HEK293 (cell line): ENCODE data around the gene HOXD12.
A peak's percentile ranks its signal among the peaks of the same experiment; 100 is the strongest.

Source experiments
- CTCF ChIA-PET: fragments of 350-600 bp; formaldehyde crosslinking; extraction: SDS; loops from one replicate; lab custom pipeline; 2021; ENCODE audit warnings: antibody characterized with exemption; lab: Yijun Ruan, JAX
- POLR2A ChIA-PET: fragments of 300-600 bp; formaldehyde crosslinking; extraction: SDS; loops from one replicate; lab custom pipeline; 2020; ENCODE audit warnings: antibody characterized with exemption, inconsistent platforms; lab: Yijun Ruan, JAX
- H3K27ac ChIP-seq: fragments of 200-500 bp; sonication (Bioruptor generic); 2 replicates; pipeline ENCODE4 v1.5.1; 2014; ENCODE audit warnings: low read depth, low read length, control low read depth, inconsistent platforms; ENCODE audit errors: extremely low read depth
- H3K36me3 ChIP-seq, 2 experiments: fragments of 200-500 bp in 1 of 2; sonication (Bioruptor generic) in 1 of 2; 1 replicate in 1 of 2; 2 replicates in 1 of 2; pipeline ENCODE4 v1.5.1; 2014 to 2017; ENCODE audit warnings: inconsistent platforms in 2 of 2, low read length in 2 of 2; ENCODE audit not compliant: control insufficient read depth in 2 of 2, insufficient read depth in 1 of 2
- H3K4me1 ChIP-seq: fragments of 200-500 bp; sonication (Bioruptor generic); 2 replicates; pipeline ENCODE4 v1.5.1; 2014; ENCODE audit warnings: mild to moderate bottlenecking, low read length, inconsistent platforms; ENCODE audit not compliant: control insufficient read depth, insufficient read depth
- H3K4me3 ChIP-seq: 2 replicates; pipeline ENCODE4 v1.5.1; 2011; ENCODE audit warnings: low read depth, mild to moderate bottlenecking, control low read depth, low read length, moderate library complexity
- H3K9me3 ChIP-seq: fragments of 200-500 bp; sonication (Bioruptor generic); 2 replicates; pipeline ENCODE4 v1.5.1; 2014; ENCODE audit warnings: low read depth, low read length, inconsistent platforms; ENCODE audit not compliant: control insufficient read depth, insufficient read depth
- AEBP2 ChIP-seq: fragments of 450-650 bp; formaldehyde crosslinking; IDR thresholded peaks from 2 replicates; pipeline ENCODE4 v1.5.1; 2016; ENCODE audit warnings: missing biosample characterization, missing genetic modification characterization, borderline replicate concordance
- EGR2 ChIP-seq: fragments of 450-650 bp; formaldehyde crosslinking; IDR thresholded peaks from 2 replicates; pipeline ENCODE4 v1.5.1; 2016; ENCODE audit warnings: low read depth, missing biosample characterization, missing genetic modification characterization
- GLI4 ChIP-seq: fragments of 450-650 bp; formaldehyde crosslinking; IDR thresholded peaks from 2 replicates; pipeline ENCODE4 v1.5.1; 2016; ENCODE audit warnings: missing biosample characterization, missing genetic modification characterization
- GLIS1 ChIP-seq: fragments of 450-650 bp; formaldehyde crosslinking; IDR thresholded peaks from 2 replicates; pipeline ENCODE4 v1.5.1; 2016; ENCODE audit warnings: missing biosample characterization, missing genetic modification characterization
- GLIS2 ChIP-seq: fragments of 450-650 bp; formaldehyde crosslinking; IDR thresholded peaks from 2 replicates; pipeline ENCODE4 v1.5.1; 2016; ENCODE audit warnings: missing biosample characterization, missing genetic modification characterization
- HOXC10 ChIP-seq: sonication (generic); formaldehyde crosslinking; IDR thresholded peaks from 2 replicates; pipeline ENCODE4 v1.8.1; 2023; ENCODE audit warnings: mild to moderate bottlenecking, missing genetic modification reagents
- OVOL3 ChIP-seq: fragments of 450-650 bp; formaldehyde crosslinking; IDR thresholded peaks from 2 replicates; pipeline ENCODE4 v1.5.1; 2016; ENCODE audit warnings: missing biosample characterization, missing genetic modification characterization
- PRDM6 ChIP-seq: fragments of 450-650 bp; formaldehyde crosslinking; IDR thresholded peaks from 2 replicates; pipeline ENCODE4 v1.5.1; 2017; ENCODE audit warnings: missing biosample characterization, missing genetic modification characterization
- SP2 ChIP-seq: fragments of 450-650 bp; formaldehyde crosslinking; IDR thresholded peaks from 2 replicates; pipeline ENCODE4 v1.5.1; 2016; ENCODE audit warnings: missing biosample characterization, missing genetic modification characterization
- ZBTB20 ChIP-seq: fragments of 450-650 bp; formaldehyde crosslinking; IDR thresholded peaks from 2 replicates; pipeline ENCODE4 v1.5.1; 2016; ENCODE audit warnings: missing biosample characterization, missing genetic modification characterization
- ZBTB48 ChIP-seq: fragments of 450-650 bp; formaldehyde crosslinking; IDR thresholded peaks from 2 replicates; pipeline ENCODE4 v1.5.1; 2016; ENCODE audit warnings: missing biosample characterization, missing genetic modification characterization
- ZFP41 ChIP-seq: fragments of 450-650 bp; formaldehyde crosslinking; IDR thresholded peaks from 2 replicates; pipeline ENCODE4 v1.5.1; 2016; ENCODE audit warnings: missing biosample characterization, missing genetic modification characterization, borderline replicate concordance
- ZNF138 ChIP-seq: fragments of 450-650 bp; formaldehyde crosslinking; IDR thresholded peaks from 2 replicates; pipeline ENCODE4 v1.5.1; 2016; ENCODE audit warnings: missing biosample characterization, missing genetic modification characterization, borderline replicate concordance
- ZNF146 ChIP-seq: fragments of 450-650 bp; formaldehyde crosslinking; IDR thresholded peaks from 2 replicates; pipeline ENCODE4 v1.5.1; 2016; ENCODE audit warnings: missing biosample characterization, missing genetic modification characterization
- ZNF169 ChIP-seq: fragments of 450-650 bp; formaldehyde crosslinking; IDR thresholded peaks from 2 replicates; pipeline ENCODE4 v1.5.1; 2016; ENCODE audit warnings: missing biosample characterization, missing genetic modification characterization
- ZNF2 ChIP-seq: fragments of 450-650 bp; formaldehyde crosslinking; IDR thresholded peaks from 2 replicates; pipeline ENCODE4 v1.5.1; 2016; ENCODE audit warnings: missing biosample characterization, missing genetic modification characterization
- ZNF214 ChIP-seq: fragments of 450-650 bp; formaldehyde crosslinking; IDR thresholded peaks from 2 replicates; pipeline ENCODE4 v1.5.1; 2017; ENCODE audit warnings: missing biosample characterization, mild to moderate bottlenecking, missing genetic modification characterization, borderline replicate concordance
- ZNF223 ChIP-seq: fragments of 450-650 bp; formaldehyde crosslinking; IDR thresholded peaks from 2 replicates; pipeline ENCODE4 v1.5.1; 2016; ENCODE audit warnings: missing biosample characterization, missing genetic modification characterization
- ZNF274 ChIP-seq, 2 experiments: fragments of 200-500 bp in 1 of 2; fragments of 450-650 bp in 1 of 2; sonication (Bioruptor generic) in 1 of 2; formaldehyde crosslinking in 1 of 2; IDR thresholded peaks; 2 replicates each; pipeline versions ENCODE4 v1.5.1 to v1.6.1; 2014 to 2016; ENCODE audit warnings: borderline replicate concordance in 1 of 2, inconsistent platforms in 1 of 2, low read length in 1 of 2, missing biosample characterization in 1 of 2, missing genetic modification characterization in 1 of 2
- ZNF335 ChIP-seq: fragments of 450-650 bp; formaldehyde crosslinking; conservative IDR thresholded peaks from 2 replicates; pipeline ENCODE4 v1.5.1; 2016; ENCODE audit warnings: missing biosample characterization, missing genetic modification characterization
- ZNF404 ChIP-seq: fragments of 450-650 bp; formaldehyde crosslinking; IDR thresholded peaks from 2 replicates; pipeline ENCODE4 v1.5.1; 2017; ENCODE audit warnings: missing biosample characterization, missing genetic modification characterization
- ZNF416 ChIP-seq: fragments of 450-650 bp; formaldehyde crosslinking; IDR thresholded peaks from 2 replicates; pipeline ENCODE4 v1.5.1; 2016; ENCODE audit warnings: missing biosample characterization, missing genetic modification characterization
- ZNF48 ChIP-seq: fragments of 450-650 bp; formaldehyde crosslinking; IDR thresholded peaks from 2 replicates; pipeline ENCODE4 v1.5.1; 2016; ENCODE audit warnings: missing biosample characterization, missing genetic modification characterization
- ZNF501 ChIP-seq: fragments of 450-650 bp; formaldehyde crosslinking; IDR thresholded peaks from 2 replicates; pipeline ENCODE4 v1.5.1; 2016; ENCODE audit warnings: missing biosample characterization, missing genetic modification characterization
- ZNF548 ChIP-seq: fragments of 450-650 bp; formaldehyde crosslinking; IDR thresholded peaks from 2 replicates; pipeline ENCODE4 v1.5.1; 2016; ENCODE audit warnings: missing biosample characterization, missing genetic modification characterization
- ZNF645 ChIP-seq: fragments of 450-650 bp; formaldehyde crosslinking; IDR thresholded peaks from 2 replicates; pipeline ENCODE4; 2016; ENCODE audit warnings: missing biosample characterization, missing genetic modification characterization
- ZNF76 ChIP-seq: fragments of 450-650 bp; formaldehyde crosslinking; IDR thresholded peaks from 2 replicates; pipeline ENCODE4; 2016; ENCODE audit warnings: low read depth, missing biosample characterization, missing genetic modification characterization, borderline replicate concordance
- ZNF830 ChIP-seq: fragments of 450-650 bp; IDR thresholded peaks from 2 replicates; pipeline ENCODE4 v1.5.0; 2018; ENCODE audit warnings: missing biosample characterization, missing genetic modification characterization, low read depth, mild to moderate bottlenecking, moderate library complexity
- ZNF837 ChIP-seq: fragments of 450-650 bp; formaldehyde crosslinking; IDR thresholded peaks from 2 replicates; pipeline ENCODE4 v1.5.1; 2016; ENCODE audit warnings: missing biosample characterization, missing genetic modification characterization
- ZNF843 ChIP-seq: fragments of 450-650 bp; formaldehyde crosslinking; IDR thresholded peaks from 2 replicates; pipeline ENCODE4 v1.5.1; 2016; ENCODE audit warnings: missing biosample characterization, missing genetic modification characterization
- ZSCAN23 ChIP-seq: fragments of 450-650 bp; formaldehyde crosslinking; IDR thresholded peaks from 2 replicates; pipeline ENCODE4 v1.5.1; 2016; ENCODE audit warnings: missing biosample characterization, missing genetic modification characterization
- ZSCAN30 ChIP-seq: fragments of 450-650 bp; IDR thresholded peaks from 2 replicates; pipeline ENCODE4 v1.5.1; 2018; ENCODE audit warnings: missing biosample characterization, mild to moderate bottlenecking, missing genetic modification characterization, moderate library complexity
- ZSCAN4 ChIP-seq: fragments of 450-650 bp; formaldehyde crosslinking; IDR thresholded peaks from 2 replicates; pipeline ENCODE4 v1.5.1; 2017; ENCODE audit warnings: missing biosample characterization, missing genetic modification characterization

Gene HOXD12

GRCh38 chr2:176128982-176129796 lies 29.6 kb downstream of the HOXD12 start, which contains the start of gene HOXD8:
Gene HOXD8 (plus strand): TSS chr2:176129705. CDS start chr2:176130367, 662 bp downstream.
- H3K4me1 ChIP-seq: peaks cover 5% of the 10 kb centered on the region; the same call in 1 of the 2 replicates
- H3K4me3 ChIP-seq: peak within 1 kb of the TSS; percentile 56
- H3K9me3 ChIP-seq: no peaks in the 10 kb centered on the region
- ChIA-PET POLR2A (interaction anchor here (0.6 to 1.7 kb wide), 2 partner anchors 25 to 247 kb away, joined by 3 to 4 read pairs; no protein-coding TSS in a partner anchor), CTCF (interaction anchor here (0.7 to 1.0 kb wide), 3 partner anchors 11 to 621 kb away, joined by 3 to 4 read pairs (median 3); no protein-coding TSS in a partner anchor)
- peaks cover 0 to 10% of the 10 kb centered on the region in 2 experiments; a peak in 1 of 3 replicates for H3K36me3 ChIP-seq
- H3K27ac ChIP-seq: peak within 1 kb of the TSS; percentile 98
- TF ChIP-seq ZNF76 (tag by site-specific recombination) (peak; percentile 68), EGR2 (tag by site-specific recombination) (no peak), ZBTB20 (tag by site-specific recombination) (peak; percentile 80), ZBTB48 (tag by site-specific recombination) (peak; percentile 96), ZNF645 (tag by site-specific recombination) (no peak), ZNF146 (tag by site-specific recombination) (peak; percentile 79), GLI4 (tag by site-specific recombination) (peak; percentile 58; the same call in 1 of the 2 replicates), ZNF169 (tag by site-specific recombination) (no peak), ZSCAN30 (tag by site-specific recombination) (peak; percentile 90), PRDM6 (tag by site-specific recombination) (no peak), ZNF2 (tag by site-specific recombination) (peak; percentile 74; the same call in 1 of the 2 replicates), GLIS1 (tag by site-specific recombination) (peak; percentile 71), ZNF404 (tag by site-specific recombination) (no peak), GLIS2 (tag by site-specific recombination) (peak; percentile 72), ZNF335 (tag by site-specific recombination) (peak; percentile 57), ZNF501 (peak; percentile 68; the same call in 1 of the 2 replicates), HOXC10 (CRISPR knock-in tag) (no peak), ZNF843 (no peak), ZNF416 (no peak), ZNF837 (tag by site-specific recombination) (0 out of 2 replicates have a peak, but pooled peaks have one; percentile 30), ZNF548 (no peak), ZNF48 (tag by site-specific recombination) (no peak), ZSCAN4 (tag by site-specific recombination) (peak; percentile 56; the same call in 1 of the 2 replicates), ZNF223 (tag by site-specific recombination) (no peak), ZNF830 (tag by site-specific recombination) (no peak), OVOL3 (tag by site-specific recombination) (0 out of 2 replicates have a peak, but pooled peaks have one; percentile 35), ZSCAN23 (tag by site-specific recombination) (no peak), ZNF138 (no peak), SP2 (peak; percentile 35), ZNF274 (IDR thresholded peaks at IDR 0.05; ENCODE audit: low read length) (no peak), ZNF274 (tag by site-specific recombination; IDR thresholded peaks at IDR 0.05; ENCODE audit: borderline replicate concordance) (no peak), ZNF214 (tag by site-specific recombination) (no peak), AEBP2 (tag by site-specific recombination) (no peak), ZFP41 (tag by site-specific recombination) (no peak)
